ENCODE data around the gene ZNF853. TPM values are rescaled to one million over a fixed set of nuclear protein-coding genes. Genes with fewer than 3 reads are reported as not detected.

Gene ZNF853
- total RNA-seq, 2 donors from 2014 or later, result 12.7 to 31.4 TPM

DNA sequence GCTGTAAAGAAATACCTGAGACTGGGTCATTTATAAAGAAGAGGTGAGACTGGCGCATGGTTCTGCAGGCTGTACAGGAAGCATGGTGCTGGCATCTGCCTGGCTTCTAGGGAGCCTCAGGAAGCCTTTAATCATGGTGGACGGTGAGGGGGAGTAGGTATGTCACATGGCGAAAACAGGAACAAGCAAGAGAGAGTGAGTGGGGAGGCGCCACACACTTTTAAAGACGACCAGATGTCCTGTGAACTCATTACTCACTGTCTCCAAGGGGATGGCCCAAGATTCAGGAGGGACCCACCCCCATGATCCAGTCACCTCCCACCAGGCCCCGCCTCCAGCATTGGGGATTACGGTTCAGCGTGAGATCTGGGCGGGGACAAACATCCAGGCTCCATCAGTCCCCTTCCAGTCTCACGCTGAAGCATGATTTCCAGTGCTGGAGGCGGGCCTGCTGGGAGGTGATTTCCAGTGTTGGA lies 24.9 kb downstream of the ZNF853 start:
- no peaks in the 10 kb centered on the region for H3K27me3 ChIP-seq (replicated peaks; ENCODE audit: insufficient read depth)
- H3K36me3 ChIP-seq, result peaks cover 35% of the 10 kb centered on the region
- H3K27ac ChIP-seq, result no peak overlapping the region
- no peak for ATAC-seq (ENCODE audit: insufficient number of reproducible peaks, low FRiP score, low read depth)
- no peak overlapping the region for H3K4me3 ChIP-seq
- no peaks in the 10 kb centered on the region for H3K9me3 ChIP-seq
- TF ChIP-seq, protein P1, sequence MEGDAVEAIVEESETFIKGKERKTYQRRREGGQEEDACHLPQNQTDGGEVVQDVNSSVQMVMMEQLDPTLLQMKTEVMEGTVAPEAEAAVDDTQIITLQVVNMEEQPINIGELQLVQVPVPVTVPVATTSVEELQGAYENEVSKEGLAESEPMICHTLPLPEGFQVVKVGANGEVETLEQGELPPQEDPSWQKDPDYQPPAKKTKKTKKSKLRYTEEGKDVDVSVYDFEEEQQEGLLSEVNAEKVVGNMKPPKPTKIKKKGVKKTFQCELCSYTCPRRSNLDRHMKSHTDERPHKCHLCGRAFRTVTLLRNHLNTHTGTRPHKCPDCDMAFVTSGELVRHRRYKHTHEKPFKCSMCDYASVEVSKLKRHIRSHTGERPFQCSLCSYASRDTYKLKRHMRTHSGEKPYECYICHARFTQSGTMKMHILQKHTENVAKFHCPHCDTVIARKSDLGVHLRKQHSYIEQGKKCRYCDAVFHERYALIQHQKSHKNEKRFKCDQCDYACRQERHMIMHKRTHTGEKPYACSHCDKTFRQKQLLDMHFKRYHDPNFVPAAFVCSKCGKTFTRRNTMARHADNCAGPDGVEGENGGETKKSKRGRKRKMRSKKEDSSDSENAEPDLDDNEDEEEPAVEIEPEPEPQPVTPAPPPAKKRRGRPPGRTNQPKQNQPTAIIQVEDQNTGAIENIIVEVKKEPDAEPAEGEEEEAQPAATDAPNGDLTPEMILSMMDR (IDR thresholded peaks at IDR 0.05), result no peak
- DNase-seq (ENCODE audit: low spot score), result no peak
- H3K4me1 ChIP-seq (ENCODE audit: control insufficient read depth in 1 of 2, low read depth in 2 of 2), result peaks cover 12 to 18% of the 10 kb centered on the region in 2 donors

- Histone ChIP-seq H3K9me3 (no peaks in the 10 kb centered on the region), H3K36me3 (peaks cover 38% of the 10 kb centered on the region), H3K4me3 (no peak overlapping the region), H3K27ac (no peak overlapping the region), H3K27me3 (replicated peaks; ENCODE audit: insufficient read depth) (no peaks in the 10 kb centered on the region), H3K4me1 (ENCODE audit: control insufficient read depth in 1 of 2, low read depth in 2 of 2) (peaks cover 9 to 14% of the 10 kb centered on the region in 2 donors)
- DNase-seq (ENCODE audit: low spot score), result no peak
- ATAC-seq (ENCODE audit: insufficient number of reproducible peaks, low FRiP score, low read depth), result no peak
- TF ChIP-seq, protein P1 (IDR thresholded peaks at IDR 0.05), result no peak
Observed at GRCh38 chr7:6641305-6642035, 26.1 kb downstream of the ZNF853 start.

DNA sequence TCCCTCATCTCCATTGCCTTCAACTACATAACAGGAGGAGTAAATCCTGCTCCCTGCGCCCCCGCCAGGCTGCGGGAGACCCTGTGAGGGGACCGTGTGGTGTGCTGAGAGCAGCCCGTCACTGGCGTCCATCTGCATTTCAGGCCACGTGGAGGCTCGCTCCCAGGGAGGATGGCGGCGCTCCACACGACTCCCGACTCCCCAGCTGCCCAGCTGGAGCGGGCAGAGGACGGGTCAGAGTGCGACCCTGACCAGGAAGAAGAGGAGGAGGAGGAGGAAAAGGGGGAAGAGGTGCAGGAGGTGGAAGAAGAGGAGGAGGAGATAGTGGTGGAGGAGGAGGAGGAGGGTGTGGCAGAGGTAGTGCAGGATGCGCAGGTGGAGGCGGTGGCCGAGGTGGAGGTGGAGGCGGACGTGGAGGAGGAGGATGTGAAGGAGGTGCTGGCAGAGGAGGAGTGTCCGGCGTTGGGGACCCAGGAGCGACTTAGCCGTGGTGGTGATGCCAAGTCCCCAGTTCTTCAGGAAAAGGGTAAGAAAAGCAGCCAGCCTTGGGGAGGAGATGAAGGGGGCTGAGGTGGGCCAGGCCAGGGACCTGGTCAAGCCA lies 26.9 kb downstream of the ZNF853 start:
- no peaks in the 10 kb centered on the region for H3K27me3 ChIP-seq (replicated peaks; ENCODE audit: insufficient read depth)
- peaks cover 9 to 11% of the 10 kb centered on the region in 2 donors for H3K4me1 ChIP-seq (ENCODE audit: control insufficient read depth in 1 of 2, low read depth in 2 of 2)
- H3K36me3 ChIP-seq, result peaks cover 43% of the 10 kb centered on the region
- no peak overlapping the region for H3K4me3 ChIP-seq
- no peak for ATAC-seq (ENCODE audit: insufficient number of reproducible peaks, low FRiP score, low read depth)
- no peak overlapping the region for H3K27ac ChIP-seq
- no peaks in the 10 kb centered on the region for H3K9me3 ChIP-seq
- no peak for DNase-seq (ENCODE audit: low spot score)
- TF ChIP-seq, protein P1 (IDR thresholded peaks at IDR 0.05), result no peak

DNA sequence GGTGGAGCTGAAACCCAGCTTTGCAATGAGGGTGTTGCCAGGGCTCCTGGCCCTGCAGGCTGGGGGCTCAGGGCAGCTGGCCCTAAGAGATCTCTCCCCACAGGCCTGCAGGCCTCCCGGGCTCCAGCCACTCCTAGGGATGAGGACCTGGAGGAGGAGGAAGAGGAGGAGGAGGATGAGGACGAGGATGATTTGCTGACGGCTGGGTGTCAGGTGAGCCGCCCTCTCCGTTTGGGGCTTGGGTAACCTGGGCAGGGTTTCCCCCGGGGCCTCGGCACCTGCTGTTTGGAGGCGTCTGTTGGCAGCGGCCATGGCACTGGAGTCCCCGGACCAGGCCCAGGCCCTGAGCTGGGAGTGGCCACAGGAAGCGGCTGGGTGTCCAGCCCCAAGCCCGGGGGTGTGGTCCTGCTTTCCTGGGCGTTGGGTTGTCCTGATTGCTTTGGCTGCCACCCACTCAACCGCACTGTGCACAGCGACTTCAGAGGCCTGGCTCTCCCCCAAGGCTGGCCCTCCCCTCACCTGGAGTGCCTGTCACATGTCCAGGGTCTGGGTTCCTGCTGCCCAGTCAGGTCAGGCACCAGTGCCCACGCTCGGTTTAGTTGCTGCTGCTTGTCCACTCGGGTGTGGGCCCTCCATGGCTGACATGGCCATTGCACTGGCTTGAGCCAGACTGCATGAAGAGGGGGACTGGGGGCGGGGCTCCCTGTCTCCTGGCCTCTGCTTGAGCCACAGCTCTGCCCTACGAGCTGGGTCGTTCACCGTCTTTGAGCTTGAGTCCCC lies 27.6 kb downstream of the ZNF853 start:
- H3K27me3 ChIP-seq (replicated peaks; ENCODE audit: insufficient read depth), result no peaks in the 10 kb centered on the region
- H3K27ac ChIP-seq, result no peak overlapping the region
- no peak overlapping the region for H3K4me3 ChIP-seq
- DNase-seq (ENCODE audit: low spot score) (no peak), ATAC-seq (ENCODE audit: insufficient number of reproducible peaks, low FRiP score, low read depth) (no peak)
- TF ChIP-seq, protein P1 (IDR thresholded peaks at IDR 0.05), result no peak
- peaks cover 43% of the 10 kb centered on the region for H3K36me3 ChIP-seq
- peaks cover 6 to 7% of the 10 kb centered on the region in 2 donors for H3K4me1 ChIP-seq (ENCODE audit: control insufficient read depth in 1 of 2, low read depth in 2 of 2)
- H3K9me3 ChIP-seq, result no peaks in the 10 kb centered on the region

All from thoracic aorta (tissue), 2 donors.